Glutamatergic neuron (in vitro differentiated cells): ENCODE measurements around the gene SNX24. TPM values are rescaled to one million over a fixed set of nuclear protein-coding genes. Genes with fewer than 3 reads are reported as not detected.
A peak's percentile ranks its signal among the peaks of the same experiment; 100 is the strongest.

ENCODE experiments used
- DNase-seq: peaks from one replicate; pipeline ENCODE4 v3.0.0; 2022
- H3K27ac Mint-ChIP-seq: one replicate; pipeline ENCODE4 v1.8.0; 2020; ENCODE audit warnings: mild to moderate bottlenecking, mixed read lengths, inconsistent platforms; ENCODE audit not compliant: unreplicated experiment
- H3K27me3 Mint-ChIP-seq: one replicate; pipeline ENCODE4 v1.8.0; 2020; ENCODE audit warnings: mild to moderate bottlenecking, moderate library complexity, mixed read lengths, inconsistent platforms; ENCODE audit not compliant: unreplicated experiment
- H3K36me3 Mint-ChIP-seq: one replicate; pipeline ENCODE4 v1.8.0; 2020; ENCODE audit warnings: mild to moderate bottlenecking, mixed read lengths, inconsistent platforms; ENCODE audit not compliant: unreplicated experiment
- H3K4me1 Mint-ChIP-seq: one replicate; pipeline ENCODE4 v1.8.0; 2020; ENCODE audit warnings: mild to moderate bottlenecking, low read depth, mixed read lengths, inconsistent platforms; ENCODE audit not compliant: unreplicated experiment
- H3K4me3 Mint-ChIP-seq: one replicate; pipeline ENCODE4 v1.8.0; 2020; ENCODE audit warnings: mild to moderate bottlenecking, mixed read lengths, inconsistent platforms; ENCODE audit not compliant: unreplicated experiment
- H3K9me3 Mint-ChIP-seq: one replicate; pipeline ENCODE4 v1.8.0; 2020; ENCODE audit warnings: mild to moderate bottlenecking, moderate library complexity, mixed read lengths, inconsistent platforms; ENCODE audit not compliant: unreplicated experiment
- CTCF ChIP-seq: fragments of 200-600 bp; sonication (generic); IDR thresholded peaks from one replicate; pipeline ENCODE4 v1.5.0; 2021; ENCODE audit not compliant: partially characterized antibody, unreplicated experiment
- total RNA-seq: library from RNA; stranded (reverse); fragmentation: NEBNext Ultra II Directional; extraction: Animal tissue kit (Norgen Biotek cat#: 25700); gene quantifications from one replicate; pipeline ENCODE4 v1.2.1, GENCODE V29; 2021; ENCODE audit not compliant: unreplicated experiment

The SNX24 gene
- total RNA-seq, 1 donor from 2014 or later = 21.8 TPM

- H3K27me3 Mint-ChIP-seq = peaks cover 5% of the 10 kb centered on the region
- peaks cover 2% of the 10 kb centered on the region for H3K9me3 Mint-ChIP-seq
- H3K36me3 Mint-ChIP-seq = no peaks in the 10 kb centered on the region
- H3K4me3 Mint-ChIP-seq = no peak overlapping the region
- no peak for TF ChIP-seq CTCF
- H3K27ac Mint-ChIP-seq = no peak overlapping the region
- H3K4me1 Mint-ChIP-seq = peaks cover 13% of the 10 kb centered on the region
- DNase-seq = no peak
These were observed 96.9 kb downstream of the SNX24 start for GRCh38 chr5:122942164-122942914.

- no peak for DNase-seq
- no peaks in the 10 kb centered on the region for H3K36me3 Mint-ChIP-seq
- peaks cover 13% of the 10 kb centered on the region for H3K4me1 Mint-ChIP-seq
- peaks cover 2% of the 10 kb centered on the region for H3K9me3 Mint-ChIP-seq
- peak overlapping the region; percentile 15 for H3K27ac Mint-ChIP-seq
- peaks cover 5% of the 10 kb centered on the region for H3K27me3 Mint-ChIP-seq
- no peak overlapping the region for H3K4me3 Mint-ChIP-seq
- no peak for TF ChIP-seq CTCF
These were observed 97.8 kb downstream of the SNX24 start for GRCh38 chr5:122943050-122943698.

- peaks cover 5% of the 10 kb centered on the region for H3K27me3 Mint-ChIP-seq
- no peak overlapping the region for H3K27ac Mint-ChIP-seq
- H3K4me1 Mint-ChIP-seq = peaks cover 13% of the 10 kb centered on the region
- peaks cover 2% of the 10 kb centered on the region for H3K9me3 Mint-ChIP-seq
- no peak overlapping the region for H3K4me3 Mint-ChIP-seq
- H3K36me3 Mint-ChIP-seq = no peaks in the 10 kb centered on the region
- DNase-seq = no peak
- no peak for TF ChIP-seq CTCF
These were observed 98.6 kb downstream of the SNX24 start for GRCh38 chr5:122944051-122944450.

GRCh38 chr5:122947372-122947771 lies 102.0 kb downstream of the SNX24 start:
- Mint-ChIP-seq H3K27me3 (peaks cover 5% of the 10 kb centered on the region), H3K9me3 (peaks cover 2% of the 10 kb centered on the region), H3K4me1 (peaks cover 10% of the 10 kb centered on the region), H3K4me3 (no peak overlapping the region), H3K36me3 (no peaks in the 10 kb centered on the region), H3K27ac (no peak overlapping the region)
- no peak for DNase-seq
- TF ChIP-seq CTCF = no peak

- Mint-ChIP-seq H3K27me3 (peaks cover 2% of the 10 kb centered on the region), H3K36me3 (no peaks in the 10 kb centered on the region), H3K4me3 (no peak overlapping the region), H3K4me1 (peaks cover 7% of the 10 kb centered on the region), H3K9me3 (no peaks in the 10 kb centered on the region), H3K27ac (no peak overlapping the region)
- TF ChIP-seq CTCF = no peak
- DNase-seq = no peak
These were observed 102.4 kb downstream of the SNX24 start for GRCh38 chr5:122947772-122948171.
